DOHH2 (cell line): ENCODE results near the gene SPOCK1.

Source experiments
- CTCF ChIP-seq: fragments of 200-600 bp; sonication (generic); IDR thresholded peaks from one replicate; pipeline ENCODE4 v1.5.1; 2014; ENCODE audit warnings: antibody characterized with exemption, mild to moderate bottlenecking, low read depth, low read length; ENCODE audit not compliant: poor library complexity, severe bottlenecking
- EZH2phosphoT487 ChIP-seq: fragments of 200-600 bp; sonication (generic); IDR thresholded peaks from 2 replicates; pipeline ENCODE4 v1.6.1; 2017; ENCODE audit warnings: borderline replicate concordance, mild to moderate bottlenecking, antibody characterized with exemption, low read length, moderate library complexity, mixed read lengths

GRCh38 chr5:137184734-137185133 is 314.4 kb downstream of the SPOCK1 start:
- TF ChIP-seq CTCF (no peak), EZH2phosphoT487 (no peak)
